Heart left ventricle (tissue), 16 donors: ENCODE results near the gene RAD50. TPM values are rescaled to one million over a fixed set of nuclear protein-coding genes. Genes with fewer than 3 reads are reported as not detected.

ENCODE experiments used
- ATAC-seq, 4 donors: fragments of 200-7000 bp; cut with Tn5 transposase; one replicate each; pipeline ENCODE4 v1.9.1; 2020 to 2022; ENCODE audit warnings: moderate library complexity in 4 of 4, mild to moderate bottlenecking in 3 of 4, moderate number of reproducible peaks in 1 of 4
- DNase-seq, 5 donors: peaks; one replicate each; pipeline ENCODE4 v3.0.0-alpha.2; 2020
- H3K27ac ChIP-seq, 12 donors: fragments of 200-600 bp; sonication (generic) in 4 of 12; one replicate each; pipeline versions ENCODE4 v1.5.0 to v1.8.0; 2016 to 2022; ENCODE audit warnings: mild to moderate bottlenecking in 2 of 12
- H3K27me3 ChIP-seq, 9 donors: fragments of 200-600 bp; sonication (generic) in 2 of 9; one replicate each; pipeline versions ENCODE4 v1.5.1 to v1.8.0; 2016 to 2022; ENCODE audit warnings: mild to moderate bottlenecking in 3 of 9
- H3K36me3 ChIP-seq, 9 donors: fragments of 200-600 bp; sonication (generic) in 2 of 9; one replicate each; pipeline versions ENCODE4 v1.5.0 to v1.8.0; 2018 to 2022; ENCODE audit warnings: mild to moderate bottlenecking in 2 of 9
- H3K4me1 ChIP-seq, 12 donors: fragments of 200-600 bp; sonication (generic) in 4 of 12; one replicate each; pipeline versions ENCODE4 v1.5.0 to v1.8.0; 2016 to 2022; ENCODE audit warnings: mild to moderate bottlenecking in 3 of 12
- H3K4me3 ChIP-seq, 12 donors: fragments of 200-600 bp; sonication (generic) in 4 of 12; one replicate each; pipeline versions ENCODE4 v1.5.0 to v1.8.0; 2017 to 2022; ENCODE audit warnings: mild to moderate bottlenecking in 9 of 12, moderate library complexity in 4 of 12
- H3K9me3 ChIP-seq, 12 donors: fragments of 200-600 bp; sonication (generic) in 4 of 12; one replicate each; pipeline versions ENCODE4 v1.5.0 to v1.8.0; 2016 to 2022; ENCODE audit warnings: mild to moderate bottlenecking in 1 of 12
- CTCF ChIP-seq, 12 donors: fragments of 200-600 bp; sonication (generic) in 4 of 12; IDR thresholded peaks; one replicate each; pipeline versions ENCODE4 v1.5.0 to v1.8.0; 2018 to 2022; ENCODE audit warnings: antibody characterized with exemption in 12 of 12, mild to moderate bottlenecking in 5 of 12
- POLR2A ChIP-seq, 2 donors: fragments of 450-650 bp; IDR thresholded peaks; one replicate each; pipeline ENCODE4 v1.6.1; 2017; ENCODE audit warnings: antibody characterized with exemption in 2 of 2, mild to moderate bottlenecking in 2 of 2, moderate library complexity in 2 of 2
- WGBS, 4 donors: extraction: QIAGEN DNeasy Blood & Tissue Kit in 2 of 4; methylation state at CpG; one replicate each; pipeline versions ENCODE4 v1.1.5 to v1.1.7; 2013 to 2018; 5-methylcytosine and 5-hydroxymethylcytosine counted together
- intact Hi-C, 10 donors: fragments of 100-400 bp; cut with DNase I; formaldehyde crosslinking; loops; one replicate each; pipeline versions ENCODE4 v1.11.1 to v1.14.2; 2022
- polyA plus RNA-seq, 2 donors: library from polyadenylated mRNA; stranded (reverse); fragments of 200-250 nt; gene quantifications; one replicate each; pipeline ENCODE4 v1.2.3, GENCODE V29; 2013
- total RNA-seq, 9 donors: library from RNA; depleted of rRNA in 2 of 9; stranded (reverse); fragments of >200 nt in 2 of 9; fragmentation: NEBNext Ultra II Directional in 3 of 9; extraction: Animal tissue kit (Norgen Biotek cat#: 25700) in 3 of 9; gene quantifications; one replicate each; pipeline versions ENCODE4 v1.1.0 to v1.2.4, GENCODE V29; 2016 to 2023
- donor health status: ischemic (EF 13 %, LVEDD 7.1; RV severe dilation, severe dysfunction).
- donor health status: healthy with polysubstance abuse.
- donor health status: DM: no; HTN: yes; CAD: no.
- donor health status: DM: no; HTN: no; CAD: no.
- donor health status: ischemic (EF 25% LVEDD 6.9; RV normal size, moderate dysfunction).
- donor health status: ischemic (EF 25% LVEDD 5.7; RV mildly dilated, moderate dysfunction).
- donor health status: healthy.
- donor health status: DM: yes; HTN: yes; CAD: no.
- donor health status: ischemic (EF 35%, LVEDD 5.7; RV mildly dilated, moderate dysfunction).
- donor health status: nonischemic (EF 11% LVEDD 7.7; RV severe dilation, severe dysfunction).
- donor health status: DM: yes; HTN: yes; CAD: no.
- donor health status: PGD.
- donor health status: ischemic (EF 29% LVEDD 5.4; RV normal size, mild dysfunction).
- donor health status: nonischemic (EF 23%, LVEDD 6.1; RV moderate dilation, normal function).

The RAD50 gene
- total and polyA plus RNA-seq, 11 donors, result 9.3 to 41.8 (median 32.1) TPM

DNA sequence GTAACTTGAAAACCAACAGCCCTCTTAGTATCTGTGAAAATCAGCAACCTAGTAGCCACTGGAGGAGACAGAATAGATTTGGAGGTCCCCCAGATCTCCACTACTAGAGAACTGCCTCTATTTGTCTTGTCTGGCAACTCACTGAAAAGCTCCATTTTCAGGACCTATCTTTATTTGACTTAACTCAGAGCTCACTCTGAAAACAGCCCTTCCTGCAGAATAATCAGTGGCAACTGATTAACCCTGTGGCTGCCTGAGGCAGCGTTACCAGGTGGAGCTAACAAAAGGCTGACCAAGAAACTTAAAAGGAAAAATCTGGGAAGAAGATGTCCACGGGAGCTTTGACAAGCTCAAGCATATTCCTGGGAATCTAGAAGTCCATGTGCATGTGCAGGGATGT, 90.7 kb downstream of the RAD50 start:
- Histone ChIP-seq H3K27me3 (no peaks in the 10 kb centered on the region), H3K27ac (no peak overlapping the region), H3K9me3 (peaks cover 0 to 24% (median 9%) of the 10 kb centered on the region in 12 donors), H3K4me3 (no peak overlapping the region), H3K36me3 (peaks cover 0 to 26% (median 9%) of the 10 kb centered on the region in 9 donors), H3K4me1 (no peaks in the 10 kb centered on the region)
- intact Hi-C loops, result no loop called here
- 95 to 97% (median 96%) methylated on average over 2 of the region's 2 CpGs for WGBS, 4 donors
- TF ChIP-seq POLR2A (IDR thresholded peaks at IDR 0.05) (no peak), CTCF (IDR thresholded peaks at IDR 0.05) (no peak)
- DNase-seq, result no peak
- no peak for ATAC-seq

GRCh38 chr5:132648355-132648754, 91.6 kb downstream of the RAD50 start:
- TF ChIP-seq CTCF (IDR thresholded peaks at IDR 0.05) (no peak), POLR2A (IDR thresholded peaks at IDR 0.05) (no peak)
- Histone ChIP-seq H3K4me1 (no peaks in the 10 kb centered on the region), H3K9me3 (peaks cover 0 to 24% (median 9%) of the 10 kb centered on the region in 12 donors), H3K4me3 (no peak overlapping the region), H3K36me3 (peaks cover 0 to 17% (median under 1%) of the 10 kb centered on the region in 9 donors), H3K27me3 (peaks cover 0 to 2% (median 0%) of the 10 kb centered on the region in 9 donors), H3K27ac (no peak overlapping the region)
- intact Hi-C loops, result no loop called here
- WGBS, 4 donors, result 92 to 95% (median 94%) methylated on average over 1 of the region's 1 CpG
- ATAC-seq, result no peak
- DNase-seq, result no peak

GRCh38 chr5:132651838-132652469, 95.2 kb downstream of the RAD50 start:
- Histone ChIP-seq H3K27ac (no peak overlapping the region), H3K36me3 (no peaks in the 10 kb centered on the region), H3K27me3 (peaks cover 8 to 30% (median 20%) of the 10 kb centered on the region in 9 donors), H3K4me1 (peaks cover 0 to 13% (median 7%) of the 10 kb centered on the region in 12 donors), H3K4me3 (no peak overlapping the region), H3K9me3 (peaks cover 0 to 24% (median 9%) of the 10 kb centered on the region in 12 donors)
- intact Hi-C loops, result no loop called here
- no peak for ATAC-seq
- no peak for DNase-seq
- WGBS, 4 donors, result 90 to 93% (median 91%) methylated on average over 4 of the region's 4 CpGs
- TF ChIP-seq POLR2A (IDR thresholded peaks at IDR 0.05) (no peak), CTCF (IDR thresholded peaks at IDR 0.05) (no peak)

GRCh38 chr5:132653716-132654115, 96.9 kb downstream of the RAD50 start:
- 27 to 46% (median 39%) methylated on average over 7 of the region's 7 CpGs for WGBS, 4 donors
- Histone ChIP-seq H3K27ac (no peak overlapping the region), H3K4me1 (peaks cover 0 to 13% (median 7%) of the 10 kb centered on the region in 12 donors), H3K27me3 (peaks cover 12 to 35% (median 21%) of the 10 kb centered on the region in 9 donors), H3K4me3 (no peak overlapping the region), H3K36me3 (no peaks in the 10 kb centered on the region), H3K9me3 (peaks cover 0 to 9% (median 1%) of the 10 kb centered on the region in 12 donors)
- ATAC-seq (no peak), DNase-seq (no peak)
- intact Hi-C loops, result no loop called here
- TF ChIP-seq POLR2A (IDR thresholded peaks at IDR 0.05) (no peak), CTCF (IDR thresholded peaks at IDR 0.05) (no peak)
